ENCODE data around the gene ZNF512B. TPM values are rescaled to one million over a fixed set of nuclear protein-coding genes. Genes with fewer than 3 reads are reported as not detected.
A peak's percentile ranks its signal among the peaks of the same experiment; 100 is the strongest.

ZNF512B gene
- total RNA-seq, 4 donors from 2014 or later = 5.8 to 7.4 (median 6.4) TPM

- no peak for DNase-seq
- H3K27me3 ChIP-seq = no peaks in the 10 kb centered on the region
- no peak overlapping the region for H3K27ac ChIP-seq
- H3K9me3 ChIP-seq = no peaks in the 10 kb centered on the region
- no peak overlapping the region for H3K4me3 ChIP-seq
- peaks cover 0 to 8% (median 0%) of the 10 kb centered on the region in 3 donors for H3K36me3 ChIP-seq
- H3K4me1 ChIP-seq = peaks cover 0 to 24% (median 10%) of the 10 kb centered on the region in 4 donors
- TF ChIP-seq POLR2A (IDR thresholded peaks at IDR 0.05) (no peak), CTCF (IDR thresholded peaks at IDR 0.05) (no peak)
Observed at GRCh38 chr20:63970714-63971431, 1.1 kb upstream of the ZNF512B start.

GRCh38 chr20:63968928-63969760, 586 bp downstream of the ZNF512B start:
- DNase-seq = peak in 2 of 3 donors; percentile 65 to 71
- Histone ChIP-seq H3K4me3 (peak overlapping the region; percentile 49 to 81 (median 64)), H3K27ac (peak overlapping the region; percentile 29 to 66 (median 34)), H3K9me3 (peaks cover 0 to 6% (median 0%) of the 10 kb centered on the region in 4 donors), H3K27me3 (no peaks in the 10 kb centered on the region), H3K36me3 (peaks cover 0 to 10% (median 0%) of the 10 kb centered on the region in 3 donors), H3K4me1 (peaks cover 0 to 24% (median 10%) of the 10 kb centered on the region in 4 donors)
- no peak for TF ChIP-seq CTCF (IDR thresholded peaks at IDR 0.05)
- no peak for TF ChIP-seq POLR2A (IDR thresholded peaks at IDR 0.05)

GRCh38 chr20:63968136-63968927, 1.4 kb downstream of the ZNF512B start:
- Histone ChIP-seq H3K9me3 (peaks cover 0 to 6% (median 0%) of the 10 kb centered on the region in 4 donors), H3K36me3 (peaks cover 0 to 18% (median 0%) of the 10 kb centered on the region in 3 donors), H3K27ac (peak overlapping the region in 2 of 4 donors; percentile 32 to 66), H3K4me3 (peak overlapping the region in 3 of 4 donors; percentile 60 to 81 (median 69)), H3K27me3 (no peaks in the 10 kb centered on the region), H3K4me1 (peaks cover 0 to 19% (median 10%) of the 10 kb centered on the region in 4 donors)
- no peak for DNase-seq
- TF ChIP-seq CTCF (IDR thresholded peaks at IDR 0.05) (no peak), POLR2A (IDR thresholded peaks at IDR 0.05) (no peak)

- no peak overlapping the region for H3K27ac ChIP-seq
- H3K4me1 ChIP-seq = peaks cover 0 to 19% (median 10%) of the 10 kb centered on the region in 4 donors
- no peak for TF ChIP-seq POLR2A (IDR thresholded peaks at IDR 0.05)
- TF ChIP-seq CTCF (IDR thresholded peaks at IDR 0.05) = no peak
- no peak overlapping the region for H3K4me3 ChIP-seq
- peaks cover 0 to 26% (median 0%) of the 10 kb centered on the region in 3 donors for H3K36me3 ChIP-seq
- peak in 1 of 3 donors; percentile 45 for DNase-seq
- peaks cover 0 to 6% (median 0%) of the 10 kb centered on the region in 4 donors for H3K9me3 ChIP-seq
- no peaks in the 10 kb centered on the region for H3K27me3 ChIP-seq
Observed at GRCh38 chr20:63967330-63968135, 2.2 kb downstream of the ZNF512B start.

All from Peyer's patch (tissue), 4 donors.